GM12801 (cell line): ENCODE data around the gene TMEM143.

ENCODE experiments used
- CTCF ChIP-seq: IDR thresholded peaks from one replicate; pipeline ENCODE4 v1.5.1; 2011; ENCODE audit warnings: control low read depth; ENCODE audit not compliant: insufficient read length; ENCODE audit errors: extremely low read depth

The TMEM143 gene

GRCh38 chr19:48370955-48371354 is 7.2 kb upstream of the TMEM143 start:
- no peak for TF ChIP-seq CTCF

DNA sequence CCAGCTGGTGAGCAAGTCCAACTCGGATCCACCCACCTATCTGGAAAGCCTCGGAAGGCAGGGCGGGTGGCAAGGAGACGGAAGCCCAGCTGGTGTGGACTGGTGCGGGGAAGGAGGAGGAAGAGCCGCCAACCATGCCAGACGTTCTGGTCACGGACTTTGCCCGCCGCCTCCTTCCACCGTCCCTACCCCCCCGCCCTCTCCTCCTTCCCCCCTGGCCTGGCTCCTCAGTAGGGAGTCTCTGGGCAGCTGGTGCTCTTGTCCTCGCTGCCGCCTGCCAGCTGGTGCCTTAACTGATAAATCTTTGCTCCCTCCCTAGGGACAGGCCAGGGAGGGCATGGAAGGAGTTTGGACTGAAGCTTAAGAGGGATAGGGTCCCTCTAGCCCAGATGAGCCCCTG is 5.2 kb upstream of the TMEM143 start:
- no peak for TF ChIP-seq CTCF

DNA sequence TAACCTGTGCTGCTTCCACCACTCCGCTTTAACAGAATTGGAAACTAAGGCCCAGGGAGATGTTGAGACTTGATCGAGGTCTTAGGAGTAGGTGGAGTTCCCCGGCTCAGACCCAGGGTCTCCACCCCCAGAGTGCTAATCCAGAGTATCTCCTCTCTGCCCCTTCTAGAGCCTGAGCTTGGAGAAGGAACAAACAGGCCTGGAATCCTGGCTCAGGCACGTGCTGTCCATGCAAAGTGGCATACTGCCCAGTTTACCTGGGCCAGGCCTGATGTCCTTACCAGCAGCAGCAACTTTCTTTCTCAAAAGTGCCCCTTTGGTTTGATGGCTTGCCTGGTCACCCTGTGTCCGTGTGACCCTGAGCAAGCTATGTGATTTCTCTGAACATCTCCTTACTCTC is 4.1 kb upstream of the TMEM143 start:
- TF ChIP-seq CTCF = no peak

DNA sequence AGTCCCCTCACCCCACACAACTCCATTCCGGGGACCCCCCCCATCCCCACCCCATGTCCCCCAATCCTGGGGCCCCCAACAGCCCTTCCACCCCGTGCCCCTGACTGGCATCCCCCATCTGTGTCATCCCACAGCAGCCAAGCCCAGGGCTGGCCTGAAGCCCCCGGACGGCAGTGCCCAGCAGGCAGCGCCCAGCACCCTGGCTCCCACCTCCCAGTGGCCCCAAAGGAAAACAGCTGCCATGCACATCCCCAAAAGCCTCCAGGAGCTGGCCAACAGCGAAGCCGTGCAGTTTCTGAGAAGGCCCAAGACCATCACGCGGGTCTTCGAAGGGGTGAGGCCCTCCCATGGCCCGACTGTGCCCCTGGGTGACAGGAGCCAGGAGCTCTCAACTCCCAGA is 1.9 kb upstream of the TMEM143 start:
- TF ChIP-seq CTCF = no peak

DNA sequence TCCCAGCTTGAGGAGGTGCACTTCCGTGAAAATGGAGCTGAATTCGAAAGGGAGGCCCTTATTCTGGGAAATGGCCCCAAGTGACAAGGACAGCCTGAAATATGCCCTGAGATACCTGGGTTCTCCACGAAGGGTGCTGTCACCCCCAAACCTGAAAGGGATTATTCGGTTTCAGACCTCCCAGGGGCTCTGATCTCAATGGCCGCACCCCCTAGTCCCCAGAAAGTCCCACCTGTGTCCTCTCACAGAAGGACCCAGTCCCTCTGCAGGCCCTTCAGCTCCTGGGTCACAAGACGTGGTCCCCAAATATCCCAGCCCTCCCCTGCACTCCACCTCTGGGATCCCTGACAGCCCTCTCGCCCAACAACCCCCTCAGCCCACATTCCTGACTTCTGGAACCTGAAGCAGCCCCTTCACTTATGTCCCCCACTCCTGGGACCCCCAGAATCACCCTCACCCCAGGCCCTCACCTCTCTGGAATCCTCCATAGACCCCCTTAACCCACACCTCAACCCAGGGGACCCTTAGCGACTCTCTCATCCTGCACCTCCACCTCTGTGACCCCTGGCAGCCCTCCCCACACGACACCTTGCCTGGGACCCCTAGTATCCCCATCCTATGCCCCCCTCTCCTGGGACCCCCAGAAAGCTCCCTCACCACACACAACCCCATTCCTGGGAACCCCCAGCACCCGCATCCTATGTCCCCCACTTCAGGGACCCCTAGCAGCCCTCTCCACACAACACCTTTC is 1.0 kb upstream of the TMEM143 start:
- no peak for TF ChIP-seq CTCF

GRCh38 chr19:48363500-48363809 is 285 bp downstream of the TMEM143 start:
- TF ChIP-seq CTCF = no peak

- no peak for TF ChIP-seq CTCF
Observed at GRCh38 chr19:48362716-48363499, 832 bp downstream of the TMEM143 start.
